ENCODE data around the gene SPAM1. TPM values are rescaled to one million over a fixed set of nuclear protein-coding genes. Genes with fewer than 3 reads are reported as not detected.

The SPAM1 gene
- total RNA-seq, 2 experiments from 2014 or later: not detected

- H3K27ac ChIP-seq (ENCODE audit: low read depth in 1 of 2, low read length in 2 of 2): no peak overlapping the region
- H3K27ac Mint-ChIP-seq: no peak overlapping the region
- peaks cover 5% of the 10 kb centered on the region for H3K27me3 Mint-ChIP-seq
- no peaks in the 10 kb centered on the region for H3K36me3 ChIP-seq (ENCODE audit: insufficient read depth, low read length)
- DNase-seq (no peak), ATAC-seq (ENCODE audit: poor library complexity) (no peak)
- no peaks in the 10 kb centered on the region for H3K9me3 Mint-ChIP-seq
- no peaks in the 10 kb centered on the region for H3K36me3 Mint-ChIP-seq (ENCODE audit: low read depth)
- H3K27me3 ChIP-seq (ENCODE audit: control insufficient read depth in 1 of 2, insufficient read depth in 2 of 2, low read length in 2 of 2): no peaks in the 10 kb centered on the region
- H3K4me3 ChIP-seq (ENCODE audit: low read length): no peak overlapping the region
- intact Hi-C loops (cut with DNase I, micrococcal nuclease): no loop called here
- H3K4me1 ChIP-seq (ENCODE audit: insufficient read depth, low read length): no peaks in the 10 kb centered on the region
- H3K4me1 Mint-ChIP-seq (ENCODE audit: low read depth): no peaks in the 10 kb centered on the region
- H3K4me3 Mint-ChIP-seq: no peak overlapping the region
- ChIA-PET CTCF (no interaction called here), POLR2A (no interaction called here)
- no peak for TF ChIP-seq CTCF (IDR thresholded peaks at IDR 0.05)
- no peaks in the 10 kb centered on the region for H3K9me3 ChIP-seq (ENCODE audit: control insufficient read depth in 1 of 2, insufficient read depth in 1 of 2, low read length in 2 of 2)
Observed at GRCh38 chr7:123944395-123944794, 19.4 kb downstream of the SPAM1 start.

- no peaks in the 10 kb centered on the region for H3K9me3 ChIP-seq (ENCODE audit: control insufficient read depth in 1 of 2, insufficient read depth in 1 of 2, low read length in 2 of 2)
- POLR2A ChIA-PET: no interaction called here
- intact Hi-C loops (cut with DNase I, micrococcal nuclease): no loop called here
- H3K4me3 ChIP-seq (ENCODE audit: low read length): no peak overlapping the region
- H3K36me3 ChIP-seq (ENCODE audit: insufficient read depth, low read length): no peaks in the 10 kb centered on the region
- no peak overlapping the region for H3K4me3 Mint-ChIP-seq
- no peaks in the 10 kb centered on the region for H3K4me1 ChIP-seq (ENCODE audit: insufficient read depth, low read length)
- H3K27ac Mint-ChIP-seq: no peak overlapping the region
- no peaks in the 10 kb centered on the region for H3K36me3 Mint-ChIP-seq (ENCODE audit: low read depth)
- no peak overlapping the region for H3K27ac ChIP-seq (ENCODE audit: low read depth in 1 of 2, low read length in 2 of 2)
- H3K4me1 Mint-ChIP-seq (ENCODE audit: low read depth): no peaks in the 10 kb centered on the region
- H3K9me3 Mint-ChIP-seq: no peaks in the 10 kb centered on the region
- DNase-seq (no peak), ATAC-seq (ENCODE audit: poor library complexity) (no peak)
- CTCF ChIA-PET: no interaction called here
- no peak for TF ChIP-seq CTCF (IDR thresholded peaks at IDR 0.05)
- H3K27me3 ChIP-seq (ENCODE audit: control insufficient read depth in 1 of 2, insufficient read depth in 2 of 2, low read length in 2 of 2): no peaks in the 10 kb centered on the region
- peaks cover 10% of the 10 kb centered on the region for H3K27me3 Mint-ChIP-seq
Observed at GRCh38 chr7:123945938-123946337, 20.9 kb downstream of the SPAM1 start.

- DNase-seq (no peak), ATAC-seq (ENCODE audit: poor library complexity) (no peak)
- H3K27me3 Mint-ChIP-seq: peaks cover 10% of the 10 kb centered on the region
- H3K9me3 Mint-ChIP-seq: no peaks in the 10 kb centered on the region
- Histone ChIP-seq H3K36me3 (ENCODE audit: insufficient read depth, low read length) (no peaks in the 10 kb centered on the region), H3K27me3 (ENCODE audit: control insufficient read depth in 1 of 2, insufficient read depth in 2 of 2, low read length in 2 of 2) (no peaks in the 10 kb centered on the region), H3K27ac (ENCODE audit: low read depth in 1 of 2, low read length in 2 of 2) (no peak overlapping the region), H3K4me3 (ENCODE audit: low read length) (no peak overlapping the region), H3K4me1 (ENCODE audit: insufficient read depth, low read length) (no peaks in the 10 kb centered on the region), H3K9me3 (ENCODE audit: control insufficient read depth in 1 of 2, insufficient read depth in 1 of 2, low read length in 2 of 2) (no peaks in the 10 kb centered on the region)
- no peaks in the 10 kb centered on the region for H3K36me3 Mint-ChIP-seq (ENCODE audit: low read depth)
- CTCF ChIA-PET: no interaction called here
- H3K4me3 Mint-ChIP-seq: no peak overlapping the region
- H3K27ac Mint-ChIP-seq: no peak overlapping the region
- intact Hi-C loops (cut with DNase I, micrococcal nuclease): no loop called here
- H3K4me1 Mint-ChIP-seq (ENCODE audit: low read depth): no peaks in the 10 kb centered on the region
- TF ChIP-seq CTCF (IDR thresholded peaks at IDR 0.05): no peak
- POLR2A ChIA-PET: no interaction called here
Observed at GRCh38 chr7:123948136-123948535, 23.1 kb downstream of the SPAM1 start.
